GDM1 (cell line): ENCODE measurements around the gene ZNF672.
A peak's percentile ranks its signal among the peaks of the same experiment; 100 is the strongest.
"Not testable (repeated sequence)": the region's sequence is repeated elsewhere in the genome, so short reads cannot be mapped to it uniquely, and the experiment has no call there.

Experiments used
- DNase-seq: peaks from one replicate; lab custom pipeline; 2025; lab: John Stamatoyannopoulos, UW

The ZNF672 gene

DNA sequence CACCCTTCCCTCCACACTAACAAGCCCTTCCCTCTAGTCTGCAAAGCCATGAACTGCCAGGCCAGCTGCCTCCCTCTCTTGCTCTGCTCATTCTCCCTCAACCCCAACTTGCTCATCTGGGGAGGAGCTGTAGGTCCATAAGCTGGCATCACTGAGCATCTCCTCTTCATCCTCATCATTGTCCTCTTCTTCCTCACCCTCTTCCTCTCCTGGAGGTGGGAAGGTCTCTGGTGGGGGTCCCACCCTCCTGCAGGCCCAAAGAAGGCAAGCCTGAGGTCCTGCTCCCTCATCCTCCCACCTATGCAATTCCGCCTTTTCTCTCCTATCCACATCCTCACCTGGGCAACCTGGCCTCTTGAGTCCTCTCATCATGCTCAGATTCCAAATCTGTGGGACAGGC lies 18.2 kb downstream of the ZNF672 start:
- no peak for DNase-seq

DNA sequence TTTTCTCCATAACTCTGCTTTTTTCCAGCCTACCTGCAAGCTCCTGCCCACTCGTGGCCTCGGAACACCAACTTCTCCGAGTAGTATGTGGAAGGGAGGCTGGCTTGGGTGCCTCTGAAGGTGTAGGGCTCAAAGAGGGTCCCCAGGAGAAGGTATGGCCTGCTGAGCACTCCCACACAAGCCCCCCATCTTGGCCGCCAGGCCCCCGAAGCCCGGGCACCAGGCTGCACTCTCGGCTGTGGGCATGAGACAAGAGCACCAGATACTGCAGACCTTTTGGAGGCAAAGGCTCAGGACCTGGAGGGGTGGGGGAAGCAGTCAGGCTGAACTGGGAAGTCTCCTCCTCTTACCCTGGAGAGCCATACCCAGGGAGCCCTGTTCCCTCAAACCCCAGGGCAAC lies 19.2 kb downstream of the ZNF672 start:
- DNase-seq = no peak

DNA sequence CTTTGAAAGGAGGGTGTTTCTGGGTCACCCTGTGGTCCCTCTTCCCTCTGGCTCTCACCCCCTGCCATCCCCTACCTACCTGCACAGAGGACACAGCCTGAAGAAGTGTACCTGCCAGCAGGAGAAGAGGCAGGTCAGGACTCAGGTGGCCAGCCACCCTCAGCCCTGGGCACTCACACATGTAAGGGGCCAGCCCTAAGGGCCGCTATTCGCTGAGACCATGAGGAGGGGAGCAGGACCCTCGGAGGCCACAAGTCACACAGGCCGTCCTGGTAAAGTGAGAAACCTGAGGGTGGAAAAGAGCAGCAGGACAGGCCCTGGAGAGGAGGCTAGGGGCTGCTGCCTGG lies 19.7 kb downstream of the ZNF672 start:
- no peak for DNase-seq

DNA sequence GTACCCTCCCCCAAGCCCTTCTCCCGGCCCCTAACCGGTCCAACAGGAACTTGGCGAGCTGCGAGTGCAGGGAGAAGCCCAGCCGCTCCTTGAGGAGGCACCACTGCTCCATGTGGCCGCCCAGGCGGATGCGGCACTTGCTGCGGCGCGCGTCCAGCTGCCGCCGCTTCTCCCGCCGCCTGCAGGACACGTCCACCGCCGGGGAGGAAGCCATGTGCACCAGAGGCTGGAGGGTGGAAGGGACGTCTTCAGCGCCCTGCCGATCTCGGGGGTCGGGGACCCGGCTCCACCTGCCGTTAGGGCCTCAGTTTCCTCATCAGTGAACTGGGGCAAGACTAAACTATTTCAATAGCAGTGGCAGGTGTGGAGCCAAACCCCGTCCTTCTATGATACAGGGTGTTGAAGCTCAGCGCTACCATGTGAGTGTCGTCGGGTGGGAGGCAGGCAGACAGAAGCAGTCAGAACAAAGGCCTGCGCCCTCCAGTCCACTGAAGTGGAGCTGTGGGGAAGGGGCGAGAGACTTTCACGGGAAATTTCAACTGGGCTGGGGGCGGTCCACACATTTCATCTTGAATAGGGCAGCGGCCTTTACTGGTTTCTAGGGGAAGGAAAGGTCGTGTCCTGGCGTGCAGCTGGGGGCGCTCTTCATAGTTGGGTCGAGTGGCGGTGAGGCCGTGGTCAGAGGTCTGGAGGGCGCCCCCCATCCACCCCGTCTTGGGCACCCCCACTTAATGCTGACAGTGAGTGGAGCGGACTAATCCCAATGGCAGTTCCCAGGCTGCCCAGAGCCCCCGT lies 20.3 kb downstream of the ZNF672 start:
- peak; percentile 45 for DNase-seq

DNA sequence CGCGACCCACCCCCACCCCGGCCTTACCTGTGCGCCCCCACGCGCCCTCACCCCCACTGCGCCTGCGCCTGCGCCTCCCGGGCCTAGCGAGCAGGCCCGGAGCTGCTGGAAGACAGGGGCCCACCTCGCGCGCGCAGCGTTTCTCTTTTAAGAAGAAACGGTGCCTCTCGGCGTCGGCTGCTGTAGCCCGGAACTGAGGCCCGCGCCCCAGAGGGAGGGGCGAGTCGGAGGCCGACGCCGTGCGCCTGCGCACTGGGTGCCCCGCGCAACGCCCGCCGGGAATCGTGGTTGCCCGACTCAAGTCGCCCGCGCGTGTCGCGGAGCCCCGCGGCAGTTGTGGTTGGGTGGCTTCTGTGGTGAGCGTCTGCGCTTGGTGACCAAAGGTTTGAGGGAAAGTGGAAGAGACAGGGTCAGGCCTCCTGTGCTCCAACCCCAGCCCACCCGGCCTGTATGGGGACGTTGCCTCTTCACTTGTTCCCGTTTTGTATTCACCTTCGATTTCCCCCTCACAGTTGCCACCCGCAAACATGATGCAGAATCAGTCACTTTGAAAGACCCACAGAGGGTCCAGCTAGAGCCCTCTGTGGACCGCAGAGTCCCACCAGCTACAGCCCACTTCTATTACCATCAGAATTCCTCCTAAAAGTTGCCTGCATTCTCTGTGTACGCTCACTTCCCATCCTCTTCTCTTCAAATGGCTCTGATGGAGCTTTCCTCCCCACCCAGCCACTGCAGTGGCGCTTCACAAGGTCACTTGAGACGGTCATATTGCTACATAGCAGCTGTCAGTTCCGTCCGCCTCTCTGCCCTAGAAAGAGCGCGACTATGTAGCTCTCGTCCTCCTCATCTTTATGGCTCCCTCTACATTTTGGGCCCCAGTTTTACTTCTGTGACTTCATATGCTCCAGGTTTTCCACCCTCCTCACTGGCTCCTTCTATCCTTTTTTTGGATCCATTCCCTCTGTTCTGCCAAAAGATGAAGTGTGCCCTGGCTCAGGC lies 21.2 kb downstream of the ZNF672 start, which contains the start of gene ZNF692:
Gene ZNF692 (minus strand): TSS at position 195 of the 999 bp plus-strand sequence. CDS start 776 bp downstream, outside the sequence.
- DNase-seq = peak; percentile 97

DNA sequence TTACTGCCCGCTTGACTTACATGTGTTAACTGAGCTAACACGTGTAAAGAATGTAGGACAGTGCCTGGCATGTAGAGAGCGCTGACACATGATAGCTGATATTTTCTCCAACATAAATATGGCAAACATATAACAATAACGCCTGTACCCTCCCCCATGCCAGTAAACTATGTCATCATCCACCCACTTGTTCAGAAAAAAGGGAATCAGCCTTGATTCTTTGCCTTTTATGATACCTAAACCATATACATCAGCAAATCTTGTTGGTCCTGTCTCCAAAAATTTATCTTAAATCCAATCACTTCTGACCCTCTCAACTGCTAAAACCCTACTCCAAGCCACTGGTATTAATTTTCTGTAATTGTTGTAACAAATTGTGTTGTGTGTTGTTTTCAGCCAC lies 22.0 kb downstream of the ZNF672 start:
- no peak for DNase-seq

DNA sequence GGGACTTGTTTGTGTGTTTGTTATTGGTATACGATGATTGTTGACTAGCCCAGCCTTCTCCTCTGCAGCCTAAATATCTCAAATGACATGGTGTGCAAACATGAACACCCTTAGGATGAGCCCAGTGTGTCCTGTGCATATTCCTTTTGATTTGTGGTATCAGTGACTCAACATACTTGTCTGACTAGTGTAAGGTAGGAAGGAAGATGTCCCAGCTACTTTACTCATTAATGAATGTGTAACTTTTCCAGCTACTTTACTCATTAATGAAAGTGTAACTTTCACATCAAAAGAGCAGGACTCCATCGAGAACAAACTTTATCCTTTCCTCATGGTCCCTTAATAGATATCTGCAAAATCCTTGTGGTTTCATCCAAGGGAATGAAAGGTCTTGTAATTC lies 23.6 kb downstream of the ZNF672 start:
- no peak for DNase-seq

DNA sequence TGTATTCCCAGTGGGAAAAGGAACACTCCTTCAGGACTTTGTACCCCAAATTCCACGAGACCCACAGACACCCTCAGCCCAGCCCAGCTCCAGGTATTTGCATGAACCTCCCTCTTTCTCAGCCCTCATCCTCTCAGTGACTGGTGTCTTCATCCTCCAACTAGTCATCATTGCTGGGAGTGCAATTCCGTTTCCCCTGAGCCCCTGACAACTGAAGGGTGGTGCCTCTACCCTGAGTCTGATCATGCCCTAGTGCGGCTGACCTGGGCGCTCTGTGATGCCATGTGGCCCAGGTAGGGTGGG lies 24.6 kb downstream of the ZNF672 start:
- DNase-seq = no peak

DNA sequence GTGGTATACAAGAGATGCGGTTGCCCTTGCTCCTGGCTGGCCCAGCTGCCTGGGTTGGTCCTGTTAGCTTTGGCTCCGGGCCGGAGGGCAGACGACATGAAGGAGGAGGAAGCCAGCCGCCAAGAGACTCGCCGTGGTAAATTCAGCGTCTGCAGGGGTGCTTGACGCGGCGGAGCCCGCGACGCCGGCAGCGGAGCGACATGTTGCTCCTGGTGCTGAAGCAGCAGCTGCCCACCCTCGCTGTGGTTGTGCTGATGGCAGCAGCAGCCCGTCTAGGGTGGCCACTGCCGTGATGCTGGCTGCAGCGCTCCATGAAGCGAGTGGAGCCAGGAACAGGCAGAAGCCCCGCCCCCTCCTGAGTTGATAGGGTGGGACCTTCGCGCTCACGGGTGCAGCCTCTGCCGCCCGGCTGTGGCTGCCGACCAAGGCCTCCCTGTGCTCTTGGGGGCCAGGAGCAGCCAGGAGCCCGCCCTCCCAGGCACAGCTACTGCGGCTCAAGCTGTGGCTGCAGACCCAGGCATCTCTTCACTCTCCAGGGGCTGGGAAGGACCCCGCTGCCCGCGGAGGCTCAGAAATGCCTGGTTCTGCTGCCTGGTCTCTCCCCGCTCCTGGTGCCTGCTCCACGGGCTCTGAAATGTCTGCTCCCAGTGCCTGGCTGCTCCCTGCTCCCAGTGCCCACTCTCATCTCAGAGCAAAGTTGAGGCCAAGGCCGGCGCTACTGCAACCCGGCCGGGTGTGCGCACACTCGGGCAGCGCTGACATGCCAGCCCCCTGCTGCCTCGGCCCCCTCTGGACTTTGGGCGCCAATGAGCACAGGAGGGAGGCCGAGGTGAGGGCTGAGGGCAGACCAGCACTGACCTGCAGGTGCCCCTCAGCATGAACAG lies 25.2 kb downstream of the ZNF672 start:
- peak; percentile 85 for DNase-seq

DNA sequence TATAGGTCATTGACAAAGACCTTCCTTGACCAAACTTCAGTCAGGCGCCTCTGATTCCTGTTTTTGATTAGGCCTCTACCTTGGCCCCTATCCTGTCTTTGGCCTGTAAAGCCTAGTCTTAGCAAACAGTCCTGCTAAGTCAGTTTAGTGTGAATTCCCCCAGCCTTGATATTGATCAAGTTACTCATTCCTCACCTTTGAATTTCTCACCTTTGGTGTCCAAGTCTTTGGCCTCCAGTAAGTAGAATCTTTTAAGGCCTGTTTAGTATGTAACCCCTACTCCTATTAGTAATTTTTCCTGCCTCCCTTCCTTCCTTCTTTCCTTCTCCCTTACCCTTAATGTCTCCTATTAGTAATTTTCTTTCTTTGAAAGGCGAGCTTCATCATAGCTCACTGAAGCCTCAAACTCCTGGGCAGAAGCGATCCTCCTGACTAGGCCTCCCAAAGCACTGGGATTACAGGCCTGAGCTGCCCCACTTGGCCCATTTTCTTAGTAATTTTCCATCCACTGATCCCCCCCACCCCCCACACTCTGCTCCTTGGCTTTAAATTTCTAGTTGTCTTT lies 33.9 kb downstream of the ZNF672 start:
- no peak for DNase-seq

DNA sequence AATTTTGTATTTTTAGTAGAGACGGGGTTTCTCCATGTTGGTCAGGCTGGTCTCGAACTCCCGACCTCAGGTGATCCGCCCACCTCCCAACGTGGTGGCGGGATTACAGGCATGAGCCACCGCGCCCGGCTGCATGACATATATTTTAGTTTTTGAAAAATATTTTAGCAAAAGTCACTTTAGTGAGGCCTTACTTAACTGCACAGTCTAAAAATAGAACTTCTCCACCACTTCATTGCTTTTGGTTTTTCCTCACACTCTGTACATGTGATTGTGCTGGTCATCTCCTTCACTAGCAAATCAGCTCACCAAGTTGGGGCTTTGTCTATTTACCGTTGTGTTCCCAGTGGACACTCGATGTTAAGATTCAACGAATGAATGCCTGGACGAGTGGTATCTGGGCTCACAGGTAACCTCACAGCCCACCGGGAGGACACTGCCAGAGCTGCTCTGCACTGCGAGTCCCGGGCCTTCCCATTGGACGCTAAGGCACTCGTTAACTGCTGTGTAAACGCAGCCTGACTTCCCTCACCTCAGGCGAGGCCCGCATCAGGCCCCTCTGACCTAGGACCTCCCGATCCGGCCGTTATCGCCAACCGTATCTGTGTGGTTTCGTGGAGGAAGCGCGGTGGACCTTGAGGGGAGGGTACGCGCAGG lies 34.9 kb downstream of the ZNF672 start:
- peak; percentile 58 for DNase-seq

DNA sequence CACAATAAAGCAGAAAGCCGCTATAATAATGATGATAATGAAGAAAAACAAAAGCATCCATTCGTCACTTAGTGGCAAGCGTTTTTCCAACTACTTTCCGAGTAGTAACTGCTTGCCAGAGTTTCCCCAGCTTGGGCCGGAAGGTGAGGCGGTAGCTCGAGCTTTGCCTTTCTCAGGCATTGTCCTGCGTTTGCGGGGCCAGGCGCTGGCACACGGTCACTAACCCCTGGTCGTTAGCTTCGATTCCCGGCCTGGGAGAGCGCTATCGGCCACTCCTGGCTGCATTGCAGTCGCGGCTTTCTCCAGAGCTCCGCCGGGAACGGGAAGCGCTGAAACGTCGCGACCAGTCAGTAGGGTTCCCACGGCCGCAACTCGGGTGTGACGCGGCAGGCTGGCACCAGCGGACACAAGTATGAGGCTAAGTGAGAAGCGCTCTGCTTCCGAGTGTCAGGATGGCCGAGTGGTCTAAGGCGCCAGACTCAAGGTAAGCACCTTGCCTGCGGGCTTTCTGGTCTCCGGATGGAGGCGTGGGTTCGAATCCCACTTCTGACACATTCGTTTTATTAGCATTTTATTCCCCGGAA lies 35.5 kb downstream of the ZNF672 start:
- peak; percentile 97 for DNase-seq

DNA sequence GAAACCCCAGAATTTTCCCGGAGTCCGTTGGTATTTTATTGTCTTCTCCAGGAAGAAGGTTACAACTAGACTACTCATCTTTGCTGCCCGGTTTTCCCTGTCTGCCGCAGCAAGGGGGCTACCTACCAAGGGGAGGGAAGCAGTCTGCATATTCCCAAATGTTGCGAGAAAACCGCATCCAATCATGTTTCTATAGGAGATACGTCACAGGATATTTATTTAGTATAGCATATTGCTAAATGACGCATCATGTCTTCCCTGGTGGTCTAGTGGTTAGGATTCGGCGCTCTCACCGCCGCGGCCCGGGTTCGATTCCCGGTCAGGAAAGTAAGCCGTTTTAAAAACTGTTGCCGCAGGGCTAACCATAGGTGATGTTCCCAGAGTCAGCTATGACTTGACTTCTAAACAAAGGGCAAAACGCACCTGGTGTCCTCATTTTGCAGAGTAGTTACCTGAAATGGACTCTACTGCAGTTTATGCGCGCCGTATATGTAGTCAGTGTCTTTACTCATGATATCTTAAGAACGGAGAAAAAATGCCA lies 36.0 kb downstream of the ZNF672 start:
- DNase-seq = peak; percentile 81

DNA sequence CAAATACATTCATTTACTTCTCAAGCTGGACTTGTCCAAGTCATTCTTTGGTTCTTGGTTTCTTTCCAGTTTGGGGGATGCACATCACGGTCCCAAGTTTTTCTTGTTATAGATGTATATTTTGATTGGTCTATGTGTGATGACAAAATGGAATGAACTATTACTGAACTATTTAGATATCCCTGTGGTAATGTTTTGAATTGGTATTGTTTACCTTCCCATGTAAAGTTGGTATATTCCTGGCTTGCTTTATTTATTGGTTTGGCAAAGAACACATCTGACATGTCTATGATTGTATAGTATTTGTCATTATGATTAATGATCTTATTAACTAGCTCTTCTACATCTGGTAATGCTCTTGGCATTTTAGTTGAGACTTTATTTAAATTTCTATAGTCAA lies 43.2 kb downstream of the ZNF672 start:
- no peak for DNase-seq

DNA sequence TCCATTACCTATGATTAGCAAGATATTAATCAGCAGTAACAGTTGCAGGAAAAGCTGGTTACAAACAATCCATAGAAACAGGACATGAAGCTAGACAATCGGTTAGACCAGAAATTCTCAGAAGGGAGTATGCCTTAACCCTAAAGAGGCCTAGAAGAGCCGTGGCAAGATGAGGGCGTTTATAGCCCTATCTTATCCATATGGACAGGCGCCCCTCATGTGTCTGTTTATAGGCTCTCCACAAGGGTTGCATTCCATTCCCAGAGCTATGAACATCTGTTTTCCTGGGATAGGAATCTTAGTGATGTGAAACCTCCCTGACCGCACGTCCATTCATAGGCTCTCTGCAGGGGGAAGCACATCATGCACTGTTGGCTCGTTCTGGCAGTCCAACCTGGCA lies 44.4 kb downstream of the ZNF672 start:
- DNase-seq = not testable (repeated sequence)

DNA sequence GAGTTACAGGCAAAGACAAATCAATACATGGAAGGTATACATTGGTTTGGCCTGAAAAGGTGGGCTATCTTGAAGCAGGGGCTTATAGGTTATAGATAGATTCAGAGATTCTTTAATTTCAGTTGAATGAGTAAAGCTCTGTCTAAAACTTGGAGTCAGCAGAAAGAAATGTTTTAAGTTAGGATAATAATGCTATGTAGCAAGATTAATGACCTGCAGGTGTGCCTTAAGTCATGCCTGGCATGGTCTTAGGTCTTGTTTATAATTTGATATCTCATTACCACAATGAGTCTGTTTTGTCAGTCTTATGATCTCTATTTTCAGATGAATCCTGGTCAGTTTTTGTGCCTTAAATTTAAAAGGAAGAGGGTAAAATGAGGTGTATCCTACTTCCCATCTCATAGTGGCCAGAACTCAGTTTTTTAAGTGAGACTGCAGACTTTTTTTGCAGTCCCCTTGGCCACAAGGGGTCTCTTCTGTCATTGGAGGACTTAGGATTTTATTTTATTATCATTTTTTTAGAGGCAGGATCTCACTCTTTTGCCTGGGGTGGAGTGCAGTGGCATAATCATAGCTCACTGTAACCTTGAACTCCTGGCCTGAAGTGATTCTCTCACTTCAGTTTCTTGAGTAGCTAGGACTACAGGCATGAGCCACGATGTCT lies 46.7 kb downstream of the ZNF672 start:
- no peak for DNase-seq

DNA sequence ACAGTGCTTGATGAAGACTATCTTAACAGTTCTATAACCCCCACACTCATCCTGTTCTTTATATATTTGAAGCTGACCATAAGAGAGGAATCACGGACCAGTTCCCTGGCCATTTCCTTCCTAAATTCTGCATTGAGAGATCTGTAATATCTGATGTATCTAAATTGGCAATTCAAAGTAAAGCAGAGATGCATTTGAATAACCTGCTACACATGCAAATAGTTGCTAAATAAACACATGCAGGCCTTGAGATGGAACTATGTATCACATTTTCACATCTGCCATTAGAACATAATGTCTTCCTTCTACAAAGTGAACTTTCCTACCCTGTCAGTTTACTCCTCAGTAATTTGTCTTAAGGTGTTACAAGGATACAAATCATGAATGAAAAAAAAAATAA lies 47.6 kb downstream of the ZNF672 start:
- no peak for DNase-seq

DNA sequence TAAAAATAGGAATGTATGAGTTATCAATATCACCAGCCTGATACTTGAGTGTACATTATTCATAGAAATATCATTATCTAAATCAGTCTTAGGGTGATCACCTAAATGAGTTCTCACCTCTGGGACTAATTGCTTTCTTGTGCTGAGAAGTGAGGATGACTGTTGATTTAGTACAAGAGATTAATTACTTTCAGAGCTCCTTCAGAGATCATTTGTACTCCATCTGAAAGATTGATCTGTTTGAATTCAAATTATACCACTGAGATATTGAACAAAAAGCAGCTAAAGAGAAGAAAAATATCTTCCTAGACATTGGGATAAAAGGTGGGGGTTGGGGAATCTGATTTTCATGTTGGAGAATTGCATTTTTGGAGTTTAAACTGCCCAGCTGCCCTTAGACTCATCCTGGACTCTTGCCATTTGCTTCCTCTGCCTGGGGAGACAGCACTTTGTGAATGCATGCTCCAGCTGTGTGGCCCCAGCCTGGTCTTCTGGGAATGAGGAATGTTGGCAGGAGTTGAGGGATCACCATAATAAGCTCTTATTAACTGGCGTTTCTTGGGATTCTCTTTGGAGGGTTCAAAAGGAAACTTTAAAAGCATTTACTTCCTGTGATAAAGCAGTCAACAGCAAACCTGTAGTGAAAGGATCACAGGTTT lies 48.3 kb downstream of the ZNF672 start:
- DNase-seq = no peak

DNA sequence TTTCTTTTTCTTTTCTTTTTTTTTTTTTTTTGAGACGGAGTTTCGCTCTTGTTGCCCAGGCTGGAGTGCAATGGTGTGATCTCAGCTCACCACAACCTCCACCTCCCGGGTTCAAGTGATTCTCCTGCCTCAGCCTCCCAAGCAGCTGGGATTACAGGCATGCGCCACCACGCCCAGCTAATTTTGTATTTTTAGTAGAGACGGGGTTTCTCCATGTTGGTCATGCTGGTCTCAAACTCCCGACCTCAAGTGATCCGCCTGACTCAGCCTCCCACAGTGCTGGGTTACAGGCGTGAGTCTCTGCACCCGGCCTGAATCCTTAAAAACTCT lies 51.9 kb downstream of the ZNF672 start:
- DNase-seq = not testable (repeated sequence)
